Measurements from ENCODE around the gene SLC43A2. TPM values are rescaled to one million over a fixed set of nuclear protein-coding genes. Genes with fewer than 3 reads are reported as not detected.

Gene SLC43A2
- total and polyA plus RNA-seq, 2 donors (not counting 3 experiments of a cell fraction or from before 2014, with no cell fraction given): 41.7 to 52.0 TPM

DNA sequence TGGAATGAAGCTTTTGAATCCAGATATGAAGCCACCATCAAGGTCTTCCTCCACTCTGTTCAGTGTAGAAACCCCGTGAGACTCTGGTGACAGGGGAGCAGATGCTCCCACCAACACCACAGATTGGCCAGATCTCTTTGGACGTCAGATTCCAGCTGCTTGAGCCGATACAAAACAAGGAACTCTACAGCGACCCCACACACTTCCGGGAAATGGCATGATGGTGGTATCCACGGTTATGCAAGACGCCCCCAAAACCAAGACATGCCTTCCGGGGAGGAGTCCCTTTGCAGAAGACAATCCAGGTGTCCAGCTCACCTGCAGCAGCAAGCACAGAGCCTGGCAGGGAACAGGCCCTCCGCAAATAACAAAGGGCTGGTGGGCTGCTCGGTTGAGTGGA is 46.3 kb downstream of the SLC43A2 start:
- Histone ChIP-seq H2AFZ (ENCODE audit: low read depth, low read length) (no peak overlapping the region), H3K4me3 (replicated peaks in 1 of 3; ENCODE audit: insufficient read depth in 1 of 3, low read depth in 1 of 3, low read length in 3 of 3) (no peak overlapping the region), H4K20me1 (replicated peaks; ENCODE audit: control insufficient read depth, extremely low read depth, insufficient read depth, low read length) (no peaks in the 10 kb centered on the region), H3K9me3 (replicated peaks; ENCODE audit: control insufficient read depth, insufficient read depth, low read length) (no peaks in the 10 kb centered on the region), H3K79me2 (ENCODE audit: control insufficient read depth, insufficient read depth, low read length) (no peaks in the 10 kb centered on the region), H3K27me3 (ENCODE audit: control insufficient read depth in 2 of 2, insufficient read depth in 2 of 2, low read length in 2 of 2) (no peaks in the 10 kb centered on the region), H3K4me1 (ENCODE audit: control insufficient read depth, extremely low read depth, insufficient read depth, low read length) (peaks cover 3% of the 10 kb centered on the region), H3K9ac (replicated peaks; ENCODE audit: extremely low read depth, insufficient read depth, low read length) (no peak overlapping the region), H3K4me2 (ENCODE audit: insufficient read depth, low read length) (no peak overlapping the region), H3K36me3 (ENCODE audit: control insufficient read depth in 2 of 2, extremely low read depth in 1 of 2, insufficient read depth in 2 of 2, low read length in 2 of 2) (peaks cover 0 to 6% of the 10 kb centered on the region in 2 experiments), H3K27ac (ENCODE audit: insufficient read depth, low read depth, low read length) (no peak overlapping the region), H3K9me1 (replicated peaks; ENCODE audit: control insufficient read depth, extremely low read depth, insufficient read depth, low read length) (no peaks in the 10 kb centered on the region)
- POLR2A ChIA-PET: no interaction called here
- TF ChIP-seq JUN (IDR thresholded peaks at IDR 0.05; ENCODE audit: borderline replicate concordance, insufficient read depth, insufficient read length, low read depth) (no peak), POLR2A (IDR thresholded peaks at IDR 0.05; ENCODE audit: low read depth, low read length) (no peak), MAX (IDR thresholded peaks at IDR 0.05; ENCODE audit: insufficient read depth, insufficient read length) (no peak), MYC (IDR thresholded peaks at IDR 0.05; ENCODE audit: low read depth, low read length) (no peak), EZH2 (IDR thresholded peaks at IDR 0.05; ENCODE audit: borderline replicate concordance, low read depth, low read length, severe bottlenecking) (no peak), FOS (IDR thresholded peaks at IDR 0.05; ENCODE audit: borderline replicate concordance, insufficient read depth, low read length) (no peak), GATA2 (IDR thresholded peaks at IDR 0.05; ENCODE audit: insufficient read depth, insufficient read length, low read depth, low read length) (no peak), POLR2AphosphoS5 (IDR thresholded peaks at IDR 0.05; ENCODE audit: insufficient read depth, low read depth, low read length) (no peak)
- TF ChIP-seq, protein P1, sequence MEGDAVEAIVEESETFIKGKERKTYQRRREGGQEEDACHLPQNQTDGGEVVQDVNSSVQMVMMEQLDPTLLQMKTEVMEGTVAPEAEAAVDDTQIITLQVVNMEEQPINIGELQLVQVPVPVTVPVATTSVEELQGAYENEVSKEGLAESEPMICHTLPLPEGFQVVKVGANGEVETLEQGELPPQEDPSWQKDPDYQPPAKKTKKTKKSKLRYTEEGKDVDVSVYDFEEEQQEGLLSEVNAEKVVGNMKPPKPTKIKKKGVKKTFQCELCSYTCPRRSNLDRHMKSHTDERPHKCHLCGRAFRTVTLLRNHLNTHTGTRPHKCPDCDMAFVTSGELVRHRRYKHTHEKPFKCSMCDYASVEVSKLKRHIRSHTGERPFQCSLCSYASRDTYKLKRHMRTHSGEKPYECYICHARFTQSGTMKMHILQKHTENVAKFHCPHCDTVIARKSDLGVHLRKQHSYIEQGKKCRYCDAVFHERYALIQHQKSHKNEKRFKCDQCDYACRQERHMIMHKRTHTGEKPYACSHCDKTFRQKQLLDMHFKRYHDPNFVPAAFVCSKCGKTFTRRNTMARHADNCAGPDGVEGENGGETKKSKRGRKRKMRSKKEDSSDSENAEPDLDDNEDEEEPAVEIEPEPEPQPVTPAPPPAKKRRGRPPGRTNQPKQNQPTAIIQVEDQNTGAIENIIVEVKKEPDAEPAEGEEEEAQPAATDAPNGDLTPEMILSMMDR (IDR thresholded peaks at IDR 0.05; ENCODE audit: extremely low read depth in 1 of 2, insufficient read depth in 1 of 2, low read depth in 1 of 2, low read length in 2 of 2): no peak
- FAIRE-seq (no peak), DNase-seq (ENCODE audit: low read depth, low spot score) (no peak)
- CTCF ChIA-PET: interaction anchor here (0.8 to 1.6 kb wide), 2 partner anchors 8 to 48 kb away, joined by 3 to 4 read pairs; no protein-coding TSS in a partner anchor
- intact Hi-C loops (cut with micrococcal nuclease) (no loop called here), dilution Hi-C loops (cut with MboI; ENCODE audit: extremely low pct_ligation_motif_present, low sequenced_read_pairs) (no loop called here)
- no TSS peak for BruUV-seq (replicated peaks)

Data from endothelial cell of umbilical vein (primary cell).